ENCODE measurements around the gene TNFRSF1A.

- no peak for TF ChIP-seq CTCF (IDR thresholded peaks at IDR 0.05)
- peak in 2 of 3 donors; percentile 25 to 40 for TF ChIP-seq POLR2AphosphoS5 (IDR thresholded peaks at IDR 0.05)
These were observed 5.8 kb upstream of the TNFRSF1A start for GRCh38 chr12:6347367-6348338.

Data from transverse colon (tissue), 4 donors.